HG02678 (cell line): ENCODE data around the gene ECT2L.
A peak's percentile ranks its signal among the peaks of the same experiment; 100 is the strongest.
"Not testable (repeated sequence)": the region's sequence is repeated elsewhere in the genome, so short reads cannot be mapped to it uniquely, and the experiment has no call there.

ENCODE experiments used
- ATAC-seq: cut with Tn5 transposase; IDR thresholded peaks from one replicate; pipeline ENCODE4 v1.9.1; 2021; ENCODE audit warnings: mild to moderate bottlenecking, moderate library complexity; ENCODE audit not compliant: unreplicated experiment

The ECT2L gene

GRCh38 chr6:138923561-138923960 is 127.7 kb downstream of the ECT2L start:
- peak; percentile 43 for ATAC-seq

GRCh38 chr6:138925806-138926205 is 129.9 kb downstream of the ECT2L start:
- ATAC-seq: no peak

GRCh38 chr6:138926579-138926978 is 130.7 kb downstream of the ECT2L start:
- ATAC-seq: no peak

GRCh38 chr6:138931660-138932059 is 135.8 kb downstream of the ECT2L start:
- ATAC-seq: no peak

- ATAC-seq: not testable (repeated sequence)
Measured at GRCh38 chr6:138936873-138937272, 141.0 kb downstream of the ECT2L start.

GRCh38 chr6:138943089-138943625 is 147.3 kb downstream of the ECT2L start:
- ATAC-seq: no peak

GRCh38 chr6:138944412-138944811 is 148.5 kb downstream of the ECT2L start:
- no peak for ATAC-seq

- no peak for ATAC-seq
Measured at GRCh38 chr6:138945354-138945753, 149.5 kb downstream of the ECT2L start.

GRCh38 chr6:138948004-138948403 is 152.1 kb downstream of the ECT2L start:
- no peak for ATAC-seq

- no peak for ATAC-seq
Measured at GRCh38 chr6:138948546-138949179, 152.8 kb downstream of the ECT2L start.

GRCh38 chr6:138953451-138953850 is 157.6 kb downstream of the ECT2L start:
- ATAC-seq: no peak
